Activated CD8-positive, alpha-beta memory T cell treated with anti-CD3 and anti-CD28 coated beads, Interleukin-2, amount 50 U/mL, for 48 hours (primary cell): ENCODE results near the gene ARHGAP15.

ENCODE experiments used
- DNase-seq: peaks from one replicate; pipeline ENCODE4 v3.0.0-alpha.2; 2020

The ARHGAP15 gene

DNA sequence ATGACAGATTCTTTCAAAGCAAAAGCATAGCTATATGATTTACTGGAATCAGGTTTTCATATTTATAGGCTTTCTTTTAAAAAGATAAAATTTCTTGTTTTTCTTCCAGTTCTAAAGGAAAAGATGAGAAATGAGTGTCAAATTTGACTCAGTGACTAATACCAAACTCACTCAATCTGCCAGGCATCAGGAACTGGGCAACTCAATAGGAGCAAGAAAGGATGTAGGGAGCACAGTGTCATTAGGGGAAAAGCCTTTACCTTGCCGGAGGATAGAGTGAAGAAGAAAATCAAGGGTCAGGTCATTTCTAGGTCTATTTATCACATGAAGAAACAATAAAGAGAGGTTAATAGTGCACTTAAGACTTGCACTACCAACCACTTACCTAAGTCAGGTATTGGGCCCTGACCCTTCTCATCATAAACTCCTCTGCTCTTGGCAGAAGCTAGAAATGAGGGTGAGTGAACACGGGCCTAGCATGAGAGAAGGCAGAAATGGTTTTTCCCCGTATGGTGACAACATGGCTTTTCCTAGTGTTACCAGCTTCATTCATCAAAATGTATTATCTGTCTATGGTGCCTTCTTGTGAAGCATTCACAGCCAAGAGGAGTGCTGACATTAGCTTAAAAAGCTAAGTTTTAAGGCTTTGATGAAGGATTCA lies 151.0 kb downstream of the ARHGAP15 start:
- no peak for DNase-seq

DNA sequence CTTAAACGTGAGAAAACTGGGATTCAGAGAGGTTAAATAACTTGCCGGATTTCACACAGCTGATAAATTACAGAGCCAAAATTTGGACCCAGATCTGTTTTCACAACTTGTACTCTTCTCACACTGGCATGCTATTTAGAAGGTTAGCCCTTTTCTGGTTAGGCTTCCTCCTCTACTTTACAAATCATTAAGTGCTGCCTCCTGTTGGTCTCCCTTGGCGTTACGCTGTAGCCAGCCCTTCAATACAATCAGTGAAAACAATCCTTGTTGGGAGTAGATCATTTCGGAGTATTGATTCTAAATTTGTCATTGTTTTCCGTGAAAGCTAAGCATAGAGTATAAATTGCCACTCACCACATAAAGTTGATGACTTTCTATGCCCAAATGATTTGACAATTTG lies 153.5 kb downstream of the ARHGAP15 start:
- no peak for DNase-seq

DNA sequence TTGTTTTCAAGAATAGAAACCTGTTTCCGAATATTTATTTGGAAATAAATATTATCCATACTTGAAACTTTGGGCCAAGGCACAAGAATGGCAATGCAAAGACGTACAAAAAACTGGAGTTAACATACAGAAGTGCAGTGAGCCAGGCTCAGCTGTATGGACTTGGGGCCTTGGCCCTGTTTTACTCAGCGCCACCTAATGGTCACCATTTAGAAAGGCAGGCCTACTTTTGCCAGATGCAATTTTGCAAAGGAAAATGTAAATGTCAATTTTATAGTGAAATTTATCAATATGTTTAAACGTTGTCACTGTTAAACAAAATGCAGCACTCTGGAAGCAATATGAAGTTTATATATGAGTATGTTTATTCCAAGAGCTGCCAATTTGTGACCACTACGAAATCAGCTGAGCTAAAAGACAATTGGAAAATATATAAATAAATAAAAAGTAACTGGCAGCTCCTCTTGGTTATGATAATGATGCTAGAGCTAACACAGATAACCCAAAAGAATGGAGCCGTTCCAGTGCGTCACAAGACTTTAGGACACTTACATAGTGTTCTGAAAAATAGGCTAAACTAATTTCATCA lies 155.0 kb downstream of the ARHGAP15 start:
- DNase-seq, result no peak

DNA sequence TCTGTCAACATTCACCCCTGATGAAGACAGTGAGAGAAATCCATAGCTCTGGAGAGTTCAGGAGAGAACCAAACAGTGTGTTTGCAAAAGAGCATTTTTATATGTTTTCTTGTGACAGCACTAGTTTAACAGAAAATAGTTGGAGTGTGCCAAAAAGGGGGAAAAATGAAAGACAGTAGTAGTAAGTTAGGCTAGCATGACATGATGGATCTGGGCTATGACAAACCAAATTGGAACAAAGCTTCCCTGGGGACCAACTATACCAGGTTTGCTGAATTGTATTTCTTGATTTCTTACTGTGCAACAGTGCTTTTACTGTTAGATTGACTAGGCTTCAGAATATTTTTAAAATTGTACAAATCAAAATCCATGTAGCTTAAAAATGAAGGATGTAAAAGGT lies 159.8 kb downstream of the ARHGAP15 start:
- no peak for DNase-seq

DNA sequence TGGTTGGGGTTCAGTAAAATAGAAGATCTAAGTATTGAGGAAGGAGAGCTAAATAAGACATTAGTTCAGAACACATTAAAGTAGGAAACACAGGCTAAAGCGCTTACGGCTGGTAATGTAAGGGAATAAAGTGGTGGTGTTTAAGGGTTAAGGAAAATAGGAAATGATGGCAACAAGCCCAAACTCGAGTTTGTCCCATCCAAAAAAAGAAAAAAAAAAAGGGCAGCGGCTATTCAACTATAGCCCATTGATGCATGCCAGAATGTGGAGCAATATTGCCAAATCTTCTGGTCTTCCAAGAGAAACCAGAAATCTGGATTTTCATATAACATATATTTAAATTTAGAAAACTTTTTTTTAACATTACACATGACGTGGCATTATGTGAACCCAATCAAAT lies 161.0 kb downstream of the ARHGAP15 start:
- no peak for DNase-seq

DNA sequence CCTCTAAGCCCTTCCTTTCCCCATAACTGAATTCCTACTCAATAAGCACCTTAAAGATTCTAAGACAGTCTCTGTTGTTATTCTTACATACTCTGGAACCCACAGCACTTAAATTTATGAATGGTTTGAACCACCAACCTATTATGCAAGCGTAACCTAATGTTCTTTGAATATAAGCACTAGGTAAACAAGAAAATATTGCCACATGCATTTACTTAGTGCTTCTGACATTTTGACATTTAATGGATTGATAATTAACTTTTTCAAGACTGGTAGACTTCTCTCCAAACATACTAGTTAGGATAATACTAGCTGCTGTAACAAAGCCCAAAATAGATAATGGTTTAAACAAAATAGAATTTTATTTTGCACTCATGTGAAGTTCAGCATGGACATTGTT lies 164.8 kb downstream of the ARHGAP15 start:
- no peak for DNase-seq

DNA sequence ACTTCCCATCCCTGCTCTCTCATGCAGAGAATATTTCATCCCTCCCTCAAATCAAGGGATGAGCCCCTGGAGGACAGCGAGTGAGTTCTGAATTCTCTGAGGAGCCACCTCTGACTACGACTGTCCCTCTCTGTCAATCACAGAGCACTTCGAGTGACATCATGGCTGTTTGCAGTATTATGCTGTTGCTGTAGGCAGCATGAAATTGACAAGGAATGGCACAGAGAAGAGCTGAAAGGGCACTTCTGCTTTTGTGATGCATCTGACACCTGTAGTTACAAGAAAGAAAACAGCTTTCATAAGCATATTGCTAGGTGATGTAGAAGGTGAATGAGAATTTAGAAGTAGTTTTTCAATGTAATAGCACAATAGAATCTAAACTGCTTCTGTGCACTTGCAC lies 166.9 kb downstream of the ARHGAP15 start:
- DNase-seq, result no peak

DNA sequence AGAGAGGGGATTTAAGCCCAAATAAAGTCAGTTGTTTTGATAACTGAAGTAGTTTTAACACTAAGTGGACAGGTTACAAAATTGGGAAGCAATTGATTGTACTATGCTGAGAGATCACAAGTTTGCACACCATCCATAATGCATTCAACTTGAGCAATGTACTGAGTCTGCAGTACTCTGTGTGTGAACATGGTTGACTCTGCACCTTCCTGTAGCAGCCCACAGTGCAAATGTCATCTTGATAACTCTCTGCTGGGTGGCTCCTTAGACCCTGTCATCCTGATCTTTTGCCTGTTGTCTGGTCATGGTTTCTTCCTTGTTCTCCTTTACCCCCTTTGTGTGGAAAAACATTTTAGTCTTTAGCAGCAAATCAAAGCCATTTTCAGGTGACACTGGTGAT lies 168.0 kb downstream of the ARHGAP15 start:
- no peak for DNase-seq

DNA sequence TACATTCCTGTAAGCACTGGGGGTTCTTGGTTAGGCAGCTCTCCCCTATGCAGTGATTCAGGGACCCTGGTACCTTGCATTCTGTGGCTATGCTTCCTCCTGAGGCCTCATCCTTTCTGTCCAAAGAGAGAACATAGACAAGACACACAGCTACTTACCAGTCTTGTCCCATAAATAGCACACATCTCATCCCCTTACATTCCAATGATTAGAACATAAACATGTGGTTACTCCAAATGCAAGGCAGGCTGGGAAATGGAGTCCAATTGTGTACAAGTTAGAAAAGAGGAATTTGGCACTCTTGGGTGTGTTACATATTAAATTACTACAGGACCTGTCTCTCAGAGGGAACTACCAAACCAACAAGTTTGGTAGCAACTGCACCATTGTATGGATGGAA lies 171.3 kb downstream of the ARHGAP15 start:
- DNase-seq, result no peak

DNA sequence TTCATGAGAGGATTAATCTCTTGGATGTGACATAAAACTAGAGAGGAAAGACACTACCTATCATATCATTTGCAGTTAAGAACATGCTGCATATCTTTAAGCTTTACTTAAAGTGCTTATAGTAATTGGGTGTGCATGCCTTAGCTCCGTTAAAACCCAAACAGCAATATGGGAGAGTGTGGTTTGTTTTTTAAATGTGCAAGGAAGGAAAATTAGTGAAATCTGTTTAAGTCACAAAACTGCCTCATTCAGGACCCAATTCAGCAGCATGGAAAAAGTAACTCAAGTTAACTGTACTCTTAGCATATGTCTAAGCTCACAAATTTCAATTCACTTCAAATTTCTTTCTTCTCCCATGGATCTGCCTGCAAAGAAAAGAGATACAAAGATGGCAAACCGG lies 182.2 kb downstream of the ARHGAP15 start:
- no peak for DNase-seq

DNA sequence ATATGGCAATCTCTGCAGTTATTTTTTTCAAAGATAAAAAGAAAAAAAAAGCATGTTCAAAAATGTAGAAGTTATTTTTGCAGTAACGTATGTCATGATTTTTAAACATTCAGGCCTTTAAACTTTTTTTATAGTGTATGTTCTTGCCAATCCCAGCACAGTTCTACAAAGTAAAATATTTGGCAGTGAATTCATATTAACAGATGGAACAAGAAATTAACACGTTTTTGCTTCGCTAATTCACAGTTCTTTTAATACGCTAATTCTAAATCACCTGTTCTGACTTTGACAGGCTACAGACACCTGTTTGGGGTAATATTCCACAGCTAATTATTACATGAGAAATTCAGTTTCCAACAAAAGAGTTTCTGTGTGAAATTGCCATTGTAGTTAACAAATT lies 183.2 kb downstream of the ARHGAP15 start:
- DNase-seq, result no peak

DNA sequence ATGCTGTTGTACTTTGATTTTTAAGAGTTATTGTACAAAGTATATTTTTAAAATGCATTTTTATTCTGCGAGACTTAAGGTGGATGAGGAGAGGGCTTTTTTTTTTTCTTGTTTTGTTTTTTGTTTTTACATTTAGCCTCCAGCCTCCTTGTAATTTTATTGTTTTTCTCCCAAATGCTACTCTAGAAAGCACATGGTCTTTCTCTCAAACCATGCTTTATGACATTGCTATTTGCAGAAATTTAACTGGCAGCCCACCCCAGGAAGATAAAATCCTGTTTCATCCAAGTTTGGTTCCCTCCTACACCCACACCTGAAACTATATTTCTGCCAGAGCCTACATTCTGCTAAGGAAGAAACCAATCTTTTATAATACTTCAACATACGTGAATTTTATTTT lies 184.6 kb downstream of the ARHGAP15 start:
- no peak for DNase-seq

DNA sequence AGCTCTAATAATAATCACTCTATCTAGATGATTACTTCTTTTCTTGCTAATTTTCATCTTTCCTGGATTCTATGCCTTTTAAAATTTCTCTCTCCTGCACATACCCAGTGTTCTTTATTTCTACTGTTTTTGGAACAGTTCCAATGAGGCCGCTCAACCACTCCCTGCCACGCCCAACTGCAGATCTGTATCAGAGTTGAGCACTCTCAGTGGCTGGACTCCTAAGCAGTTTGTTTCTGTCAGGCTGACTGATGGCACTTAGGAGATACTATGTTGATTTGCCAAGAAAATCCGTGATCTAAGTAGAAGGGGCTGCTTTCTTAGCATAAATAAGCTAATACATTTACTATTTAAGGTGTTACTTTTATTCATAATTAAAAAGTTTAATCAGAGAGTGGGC lies 192.8 kb downstream of the ARHGAP15 start:
- no peak for DNase-seq

DNA sequence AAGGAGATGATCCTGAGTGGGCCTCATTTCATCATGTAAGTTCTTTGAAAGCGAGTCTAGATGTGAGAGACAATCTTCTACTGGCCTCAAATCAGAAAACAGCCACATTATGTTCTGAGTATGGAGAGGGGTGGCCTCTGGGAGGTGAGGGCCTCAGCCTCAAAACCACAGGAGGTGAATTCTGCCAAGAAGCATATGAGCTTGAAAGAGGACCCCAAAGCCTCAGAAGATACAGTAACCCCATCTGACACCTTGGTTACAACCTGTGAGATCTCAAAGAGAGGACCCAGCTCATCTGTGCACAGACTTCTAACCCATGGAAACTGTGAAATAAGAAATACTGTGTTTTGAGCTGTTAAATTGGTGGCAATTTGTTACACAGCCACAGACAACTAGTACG lies 200.1 kb downstream of the ARHGAP15 start:
- no peak for DNase-seq

DNA sequence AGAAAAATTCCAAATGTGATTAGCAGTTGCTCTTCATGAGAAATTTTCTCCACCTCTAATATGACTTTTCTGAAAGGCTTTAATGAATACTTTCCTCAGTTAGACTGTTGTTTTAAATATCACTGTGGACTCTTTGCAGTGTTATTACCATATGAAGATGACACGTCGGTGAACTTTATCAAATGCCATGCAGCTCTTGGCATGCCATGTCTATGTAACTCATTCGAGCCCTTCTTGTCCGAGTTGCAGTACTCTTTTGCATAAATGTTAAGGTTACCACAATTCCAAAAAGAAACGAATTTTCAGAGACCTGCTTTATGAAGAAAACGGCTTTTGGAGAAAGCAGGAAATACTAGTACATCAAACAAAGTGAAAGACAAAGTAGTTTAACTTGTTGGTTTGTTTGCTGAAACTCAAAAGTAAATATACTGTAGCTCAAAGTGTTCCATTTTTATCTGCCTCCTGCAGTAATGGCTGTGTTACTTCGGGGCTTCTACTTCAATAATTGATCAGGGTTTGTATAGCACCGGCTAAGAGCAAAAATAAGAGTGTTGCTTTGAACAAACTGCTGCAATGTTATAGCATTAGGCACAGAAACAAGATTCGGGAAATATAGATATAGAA lies 204.1 kb downstream of the ARHGAP15 start:
- DNase-seq, result no peak

DNA sequence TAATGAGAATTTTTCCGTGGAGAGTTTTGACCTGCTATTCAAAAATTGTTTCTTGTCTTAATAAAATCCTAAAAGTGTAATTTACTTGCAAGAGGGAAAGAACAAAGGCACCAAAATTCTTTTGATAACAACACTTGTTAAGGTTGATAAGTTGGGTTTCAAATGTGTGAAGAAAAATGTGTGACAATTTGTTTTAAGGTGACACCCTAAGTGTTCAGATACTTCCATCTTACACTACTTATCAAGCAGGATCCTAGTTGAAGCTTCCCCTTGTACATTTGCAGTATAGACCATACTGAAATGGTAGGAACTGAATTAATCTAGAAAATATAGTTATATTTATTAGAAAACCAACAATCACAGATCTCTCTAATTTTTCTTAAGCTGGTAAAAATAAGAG lies 204.6 kb downstream of the ARHGAP15 start:
- no peak for DNase-seq

DNA sequence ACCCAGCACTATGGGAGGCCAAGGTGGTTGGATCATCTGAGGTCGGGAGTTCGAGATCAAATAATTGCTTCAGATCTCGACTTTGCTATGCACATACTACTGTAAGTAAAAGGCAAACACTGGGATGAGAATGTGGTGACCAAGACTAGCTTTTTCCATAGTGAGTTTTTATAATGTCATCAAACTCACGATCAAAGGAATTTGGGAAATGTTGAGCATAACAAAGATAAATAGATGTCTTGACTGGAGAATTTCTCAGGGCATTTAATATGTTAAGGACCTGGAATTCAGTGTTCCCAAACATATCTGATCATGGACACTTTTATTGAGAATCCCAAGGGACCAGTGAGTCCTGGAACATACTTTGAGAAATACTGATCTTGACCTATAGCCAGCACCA lies 205.6 kb downstream of the ARHGAP15 start:
- DNase-seq, result no peak

DNA sequence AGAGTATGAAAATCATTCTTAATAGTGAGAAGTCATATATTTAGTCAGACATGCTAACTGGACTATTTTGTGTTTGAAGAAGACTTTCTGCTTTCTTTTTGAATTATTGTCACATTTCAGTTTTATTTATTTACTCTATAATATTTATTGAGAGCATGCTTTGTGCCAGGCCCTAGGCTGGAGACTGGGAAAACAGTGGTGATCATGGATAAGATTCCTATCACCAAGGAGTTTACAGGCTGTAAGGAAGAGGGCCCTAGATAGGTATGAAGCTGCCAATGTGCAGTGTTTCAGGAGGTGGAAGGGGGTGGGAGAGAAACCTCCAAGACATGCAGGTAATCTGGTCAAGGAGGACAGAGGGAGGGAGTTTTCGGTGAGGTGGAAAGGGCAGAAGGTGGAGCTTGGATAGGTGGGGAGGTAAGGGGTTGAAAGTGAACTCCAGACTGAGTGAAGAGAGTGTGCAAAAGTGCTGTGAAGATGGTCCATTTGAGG lies 207.5 kb downstream of the ARHGAP15 start:
- no peak for DNase-seq

DNA sequence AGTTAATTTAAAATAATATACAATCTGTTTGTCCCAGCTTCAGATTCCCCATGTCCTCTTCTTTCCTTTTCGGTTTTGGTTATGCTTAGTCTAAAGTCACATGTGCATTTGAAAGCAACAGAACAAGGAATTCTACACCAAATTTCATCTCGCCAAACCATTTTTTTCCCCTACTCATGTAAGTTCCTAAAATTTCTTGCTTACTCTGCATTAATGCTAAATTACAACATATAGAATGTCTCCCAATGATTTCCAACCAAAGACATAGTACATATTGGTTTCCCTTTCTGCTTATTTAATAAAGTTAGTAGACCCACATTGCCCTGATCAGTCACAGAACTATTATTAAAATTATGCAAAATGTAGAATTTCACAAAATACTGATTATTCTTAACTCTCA lies 212.3 kb downstream of the ARHGAP15 start:
- no peak for DNase-seq

DNA sequence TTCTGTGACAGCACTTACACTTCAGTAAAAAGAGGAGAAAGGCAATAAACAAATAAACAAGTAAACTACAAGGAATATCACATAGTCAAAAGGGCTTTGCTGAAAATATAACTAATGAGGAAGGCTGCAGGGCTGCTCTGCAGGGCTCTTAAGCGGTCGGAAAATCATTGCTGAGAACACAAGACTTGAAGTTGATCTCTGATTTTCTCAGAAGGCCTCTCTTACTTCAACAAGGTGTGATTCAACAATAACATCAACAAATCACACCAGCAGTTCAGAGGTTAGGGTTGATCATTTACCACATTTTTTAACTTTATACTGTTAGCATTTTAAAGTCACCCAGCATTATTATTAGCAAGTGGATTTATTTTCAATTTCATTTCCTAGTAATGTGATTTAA lies 215.6 kb downstream of the ARHGAP15 start:
- no peak for DNase-seq

DNA sequence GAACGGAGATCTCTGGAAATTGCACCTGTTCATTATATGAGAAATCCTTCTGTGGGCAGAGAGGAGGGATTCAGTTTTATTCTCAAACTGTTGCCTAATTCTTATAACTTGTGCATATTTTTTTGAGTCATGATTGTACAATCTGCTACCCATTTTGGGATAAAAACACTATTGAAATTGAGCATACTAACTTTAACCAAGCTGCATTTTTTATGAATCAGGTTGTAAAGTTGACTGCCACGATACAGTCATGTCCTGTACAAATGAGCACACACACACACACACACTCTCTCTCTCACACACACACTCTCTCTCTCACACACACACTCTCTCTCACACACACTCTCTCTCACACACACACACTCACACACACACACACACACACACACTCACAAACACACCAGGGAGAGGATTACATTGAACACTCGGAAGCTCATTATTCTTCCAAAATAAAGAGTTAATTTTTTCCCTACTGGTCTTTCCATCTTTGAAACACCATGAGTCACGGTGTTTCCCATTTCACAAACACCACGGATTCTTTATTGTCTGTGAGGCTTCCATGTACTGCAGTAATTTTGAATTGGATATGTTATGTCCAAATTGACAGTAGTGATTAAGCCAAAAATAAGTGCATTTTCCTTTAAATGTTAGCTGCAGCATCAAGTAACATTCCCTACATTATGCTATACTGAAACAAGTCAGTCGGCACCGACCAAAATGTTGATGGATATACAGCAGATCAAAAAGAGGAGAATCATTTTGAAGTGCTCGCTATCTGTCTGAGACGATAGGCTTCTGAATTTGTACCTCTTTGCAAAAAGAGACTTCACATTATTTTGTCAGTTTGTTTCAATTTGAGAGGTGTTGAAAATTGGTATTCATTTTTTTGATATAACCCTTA lies 216.9 kb downstream of the ARHGAP15 start:
- no peak for DNase-seq

DNA sequence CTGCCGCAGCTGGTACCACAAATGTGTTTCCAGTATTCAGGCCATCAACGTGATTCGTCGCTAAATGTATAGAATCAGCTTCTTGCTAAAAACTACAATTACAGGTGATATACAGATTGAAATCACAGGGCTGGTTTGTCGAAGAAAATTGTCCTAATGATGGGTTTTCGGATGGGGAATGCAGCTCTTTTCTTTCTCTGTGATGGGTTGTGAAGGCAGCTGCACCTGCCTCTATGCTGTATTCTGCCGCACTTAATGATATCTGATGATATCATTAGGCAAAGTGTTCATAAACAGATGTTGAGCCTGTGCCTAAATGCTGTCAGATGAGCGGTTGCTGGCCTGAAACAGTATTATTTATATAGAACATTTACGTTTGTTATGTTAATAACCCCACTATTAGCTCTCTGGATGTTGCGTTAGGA lies 218.1 kb downstream of the ARHGAP15 start:
- DNase-seq, result no peak

DNA sequence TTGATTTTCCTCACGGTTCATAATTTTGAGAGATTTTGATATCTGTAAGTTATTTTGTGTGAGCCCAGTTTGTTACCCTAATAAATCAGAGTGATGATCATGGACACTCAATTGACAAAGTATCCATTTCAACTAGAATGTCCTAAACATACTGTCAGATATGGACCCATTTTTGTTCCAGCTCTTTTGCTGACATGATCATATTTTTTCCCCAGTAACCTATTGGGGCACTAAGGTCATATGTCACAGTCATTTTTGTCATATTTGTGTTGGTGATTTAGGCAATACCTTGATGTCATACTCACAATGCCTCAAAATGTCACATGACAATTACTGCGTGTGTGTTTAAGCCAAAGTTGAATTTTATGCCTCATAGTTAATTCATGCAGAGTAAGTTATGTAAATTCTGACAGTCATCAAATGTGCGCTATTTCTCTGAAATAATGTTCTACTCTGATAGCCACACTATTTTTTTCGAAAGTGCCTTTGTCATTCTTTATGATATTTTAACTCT lies 218.7 kb downstream of the ARHGAP15 start:
- DNase-seq, result no peak
